Panc1 (cell line): ENCODE results near the gene TUSC7.

Experiments
- CTCF ChIP-seq: fragments of 450-650 bp; IDR thresholded peaks from 2 replicates; pipeline ENCODE4 v1.5.1; 2017; ENCODE audit warnings: mild to moderate bottlenecking
- POLR2AphosphoS5 ChIP-seq: IDR thresholded peaks from 2 replicates; pipeline ENCODE4 v1.6.1; 2012; ENCODE audit warnings: mild to moderate bottlenecking, low read depth, low read length, moderate library complexity
- REST ChIP-seq, 2 experiments: IDR thresholded peaks; 2 replicates each; pipeline ENCODE4 v1.6.1; 2011 to 2012; ENCODE audit warnings: low read depth in 2 of 2, control low read depth in 1 of 2, low read length in 1 of 2, mild to moderate bottlenecking in 1 of 2, moderate library complexity in 1 of 2; ENCODE audit not compliant: insufficient read depth in 1 of 2
- SIN3A ChIP-seq: IDR thresholded peaks from 2 replicates; pipeline ENCODE4 v1.6.1; 2012; ENCODE audit warnings: low read depth, mild to moderate bottlenecking, low read length, moderate library complexity, borderline replicate concordance; ENCODE audit not compliant: insufficient read depth

GRCh38 chr3:116739678-116740077 is 30.1 kb downstream of the TUSC7 start:
- TF ChIP-seq REST (IDR thresholded peaks at IDR 0.05; ENCODE audit: insufficient read depth in 1 of 2, low read depth in 2 of 2, low read length in 1 of 2) = no peak
- TF ChIP-seq CTCF = no peak
- TF ChIP-seq POLR2AphosphoS5 = no peak
- no peak for TF ChIP-seq SIN3A
